IPS-20b (cell line): Measurements from ENCODE around the gene SUSD4.

Source experiments
- H3K27ac ChIP-seq: one replicate; pipeline ENCODE4 v1.5.1; 2013; ENCODE audit warnings: low read length
- H3K27me3 ChIP-seq: 2 replicates; pipeline ENCODE4 v1.6.1; 2013; ENCODE audit warnings: mild to moderate bottlenecking, low read length, inconsistent platforms; ENCODE audit not compliant: insufficient read depth
- H3K36me3 ChIP-seq: 2 replicates; pipeline ENCODE4 v1.6.1; 2013; ENCODE audit warnings: low read depth, mild to moderate bottlenecking, inconsistent platforms, low read length, moderate library complexity; ENCODE audit not compliant: insufficient read depth
- H3K4me1 ChIP-seq: 2 replicates; pipeline ENCODE4 v1.6.1; 2013; ENCODE audit warnings: mild to moderate bottlenecking, control low read depth, inconsistent platforms, low read length, moderate library complexity; ENCODE audit not compliant: insufficient read depth
- H3K4me3 ChIP-seq: 2 replicates; pipeline ENCODE4 v1.5.1; 2013; ENCODE audit warnings: mild to moderate bottlenecking, low read length, inconsistent platforms
- H3K9ac ChIP-seq: 2 replicates; pipeline ENCODE4 v1.6.1; 2013; ENCODE audit warnings: low read depth, mild to moderate bottlenecking, inconsistent platforms, low read length, moderate library complexity
- H3K9me3 ChIP-seq: 2 replicates; pipeline ENCODE4 v1.6.1; 2013; ENCODE audit warnings: mild to moderate bottlenecking, low read depth, low read length, inconsistent platforms; ENCODE audit not compliant: insufficient read depth

SUSD4 gene

GRCh38 chr1:223323491-223324484, 40.2 kb downstream of the SUSD4 start:
- Histone ChIP-seq H3K4me3 (no peak overlapping the region), H3K36me3 (no peaks in the 10 kb centered on the region), H3K4me1 (peaks cover 12% of the 10 kb centered on the region; the same call in 1 of the 2 replicates), H3K9ac (no peak overlapping the region), H3K9me3 (no peaks in the 10 kb centered on the region), H3K27me3 (no peaks in the 10 kb centered on the region), H3K27ac (no peak overlapping the region)

GRCh38 chr1:223322868-223323267, 41.1 kb downstream of the SUSD4 start:
- no peak overlapping the region for H3K4me3 ChIP-seq
- peaks cover 12% of the 10 kb centered on the region; the same call in 1 of the 2 replicates for H3K4me1 ChIP-seq
- no peak overlapping the region for H3K9ac ChIP-seq

GRCh38 chr1:223320959-223321358, 43.0 kb downstream of the SUSD4 start:
- H3K9me3 ChIP-seq, result no peaks in the 10 kb centered on the region
- peaks cover 12% of the 10 kb centered on the region; the same call in 1 of the 2 replicates for H3K4me1 ChIP-seq
- no peaks in the 10 kb centered on the region for H3K27me3 ChIP-seq
- no peaks in the 10 kb centered on the region for H3K36me3 ChIP-seq
- no peak overlapping the region for H3K9ac ChIP-seq
- no peak overlapping the region for H3K4me3 ChIP-seq
- H3K27ac ChIP-seq, result no peak overlapping the region

More at GRCh38 chr1:223322868-223323267, 41.1 kb downstream of the SUSD4 start:
- no peaks in the 10 kb centered on the region for H3K36me3 ChIP-seq
- no peak overlapping the region for H3K27ac ChIP-seq
- no peaks in the 10 kb centered on the region for H3K9me3 ChIP-seq
- H3K27me3 ChIP-seq, result no peaks in the 10 kb centered on the region

- Histone ChIP-seq H3K4me3 (peak overlapping the region; percentile 17; the same call in 1 of the 2 replicates), H3K27me3 (no peaks in the 10 kb centered on the region), H3K9me3 (no peaks in the 10 kb centered on the region), H3K9ac (no peak overlapping the region), H3K4me1 (peaks cover 12% of the 10 kb centered on the region; the same call in 1 of the 2 replicates), H3K27ac (no peak overlapping the region), H3K36me3 (no peaks in the 10 kb centered on the region)
Measured at GRCh38 chr1:223319905-223320580, 43.9 kb downstream of the SUSD4 start.

GRCh38 chr1:223319398-223319797, 44.6 kb downstream of the SUSD4 start:
- Histone ChIP-seq H3K36me3 (no peaks in the 10 kb centered on the region), H3K4me3 (peak overlapping the region; percentile 17; the same call in 1 of the 2 replicates), H3K9me3 (no peaks in the 10 kb centered on the region), H3K9ac (no peak overlapping the region), H3K27me3 (no peaks in the 10 kb centered on the region), H3K4me1 (peaks cover 12% of the 10 kb centered on the region; the same call in 1 of the 2 replicates), H3K27ac (no peak overlapping the region)

- peaks cover 12% of the 10 kb centered on the region; the same call in 1 of the 2 replicates for H3K4me1 ChIP-seq
Measured at GRCh38 chr1:223316082-223316481, 47.9 kb downstream of the SUSD4 start.

DNA sequence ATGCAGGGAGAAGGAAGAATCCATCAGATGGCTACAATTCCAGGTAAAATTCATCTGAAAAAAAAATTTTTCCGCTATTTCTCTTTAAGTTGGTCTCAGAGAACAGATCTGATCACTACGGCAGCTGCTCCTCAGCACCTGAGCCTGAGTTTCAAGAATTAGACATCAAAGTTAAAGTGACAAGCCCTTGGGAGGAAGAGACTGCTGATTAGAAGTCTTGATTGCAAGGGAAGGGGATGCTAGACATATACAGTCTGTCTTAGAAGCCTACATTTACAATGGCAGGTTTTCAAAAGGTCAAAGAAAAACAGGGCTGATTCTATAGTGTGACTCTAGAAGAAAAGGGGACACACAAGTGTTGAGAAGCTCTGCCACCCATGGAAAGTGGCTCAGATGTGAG, 48.3 kb downstream of the SUSD4 start:
- Histone ChIP-seq H3K27ac (no peak overlapping the region), H3K36me3 (no peaks in the 10 kb centered on the region), H3K4me1 (peaks cover 11% of the 10 kb centered on the region; the same call in 1 of the 2 replicates), H3K9ac (no peak overlapping the region), H3K9me3 (no peaks in the 10 kb centered on the region), H3K4me3 (no peak overlapping the region), H3K27me3 (no peaks in the 10 kb centered on the region)

More at GRCh38 chr1:223316082-223316481, 47.9 kb downstream of the SUSD4 start:
- no peak overlapping the region for H3K27ac ChIP-seq
- no peaks in the 10 kb centered on the region for H3K36me3 ChIP-seq
- H3K9me3 ChIP-seq, result no peaks in the 10 kb centered on the region
- H3K9ac ChIP-seq, result no peak overlapping the region
- no peak overlapping the region for H3K4me3 ChIP-seq
- no peaks in the 10 kb centered on the region for H3K27me3 ChIP-seq

GRCh38 chr1:223313415-223313754, 50.6 kb downstream of the SUSD4 start:
- Histone ChIP-seq H3K27me3 (no peaks in the 10 kb centered on the region), H3K9ac (no peak overlapping the region), H3K9me3 (no peaks in the 10 kb centered on the region), H3K4me1 (no peaks in the 10 kb centered on the region), H3K27ac (no peak overlapping the region), H3K36me3 (no peaks in the 10 kb centered on the region), H3K4me3 (no peak overlapping the region)

DNA sequence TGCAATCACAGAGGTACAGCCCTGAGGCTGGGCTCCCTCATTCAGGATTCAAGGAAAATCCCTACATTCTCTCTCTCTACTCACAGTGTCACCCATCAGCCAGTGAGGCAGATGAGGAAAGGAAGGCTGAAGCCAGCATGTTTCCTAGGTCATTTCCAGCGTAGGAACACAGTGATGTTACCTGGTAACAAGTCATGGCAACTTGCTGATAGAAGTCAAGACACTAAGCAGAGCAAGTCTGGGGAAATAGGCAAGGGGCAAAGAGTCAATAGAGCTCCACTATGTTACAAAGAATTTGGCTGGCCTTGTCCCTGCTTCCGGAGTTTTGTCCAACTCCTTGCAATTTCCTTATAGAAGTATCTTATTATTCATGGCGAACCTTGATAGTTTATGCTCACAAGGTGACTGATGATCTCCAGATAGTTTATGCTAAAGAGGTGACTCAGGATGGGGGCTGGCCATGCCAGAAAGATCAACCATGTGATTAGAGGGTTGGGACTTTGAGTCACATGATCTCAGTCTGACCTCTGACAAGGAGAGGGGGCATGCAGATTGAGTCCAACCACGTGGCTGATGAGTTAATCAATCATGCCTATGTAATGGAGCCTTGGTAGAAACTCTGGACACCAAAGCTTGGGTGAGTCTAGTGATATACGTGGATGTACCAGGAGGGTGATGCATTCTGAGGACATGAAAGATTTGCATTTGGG, 51.1 kb downstream of the SUSD4 start:
- Histone ChIP-seq H3K27ac (no peak overlapping the region), H3K4me1 (no peaks in the 10 kb centered on the region), H3K9me3 (no peaks in the 10 kb centered on the region), H3K36me3 (no peaks in the 10 kb centered on the region), H3K9ac (no peak overlapping the region), H3K27me3 (no peaks in the 10 kb centered on the region), H3K4me3 (no peak overlapping the region)

- H3K9me3 ChIP-seq, result no peaks in the 10 kb centered on the region
- H3K27me3 ChIP-seq, result no peaks in the 10 kb centered on the region
- no peaks in the 10 kb centered on the region for H3K4me1 ChIP-seq
- no peak overlapping the region for H3K4me3 ChIP-seq
- no peaks in the 10 kb centered on the region for H3K36me3 ChIP-seq
- H3K9ac ChIP-seq, result no peak overlapping the region
- H3K27ac ChIP-seq, result no peak overlapping the region
Measured at GRCh38 chr1:223312273-223312672, 51.7 kb downstream of the SUSD4 start.

- Histone ChIP-seq H3K9me3 (no peaks in the 10 kb centered on the region), H3K27me3 (no peaks in the 10 kb centered on the region), H3K27ac (no peak overlapping the region), H3K4me3 (no peak overlapping the region), H3K36me3 (no peaks in the 10 kb centered on the region), H3K4me1 (no peaks in the 10 kb centered on the region), H3K9ac (no peak overlapping the region)
Measured at GRCh38 chr1:223311826-223312225, 52.1 kb downstream of the SUSD4 start.
